ENCODE measurements around the gene KIAA0319L. TPM values are rescaled to one million over a fixed set of nuclear protein-coding genes. Genes with fewer than 3 reads are reported as not detected.

The KIAA0319L gene
- 50.3 and 61.7 TPM in 2 replicates for total RNA-seq

DNA sequence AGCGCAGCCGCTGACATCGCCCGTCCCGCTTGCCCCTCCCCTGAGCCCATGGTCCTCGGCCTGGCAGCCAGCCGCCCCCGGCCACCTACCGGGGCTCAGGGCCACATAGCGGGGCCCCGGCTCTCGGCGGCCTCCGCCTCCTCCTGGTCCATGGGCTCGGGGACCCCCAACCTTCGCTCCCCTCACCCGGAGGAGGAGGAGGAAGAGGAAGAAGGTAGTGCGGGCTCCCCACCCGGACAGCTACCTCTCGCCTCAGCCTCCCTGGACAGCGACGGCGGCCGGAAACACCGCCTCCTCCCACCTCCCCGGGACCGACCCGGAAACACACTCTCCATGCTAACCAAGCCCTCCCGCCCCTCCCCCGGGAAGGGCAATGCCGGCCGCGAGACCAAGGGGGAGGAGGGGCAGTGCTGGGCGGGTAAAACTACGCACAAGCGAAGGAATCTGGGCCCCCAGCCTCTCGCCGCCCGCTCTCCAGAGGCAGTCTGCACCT is at the start of gene KIAA0319L:
Gene KIAA0319L, minus strand, starts transcription at position 286 of the 493 bp plus-strand sequence. CDS start 2,912 bp downstream, outside the sequence.

DNA sequence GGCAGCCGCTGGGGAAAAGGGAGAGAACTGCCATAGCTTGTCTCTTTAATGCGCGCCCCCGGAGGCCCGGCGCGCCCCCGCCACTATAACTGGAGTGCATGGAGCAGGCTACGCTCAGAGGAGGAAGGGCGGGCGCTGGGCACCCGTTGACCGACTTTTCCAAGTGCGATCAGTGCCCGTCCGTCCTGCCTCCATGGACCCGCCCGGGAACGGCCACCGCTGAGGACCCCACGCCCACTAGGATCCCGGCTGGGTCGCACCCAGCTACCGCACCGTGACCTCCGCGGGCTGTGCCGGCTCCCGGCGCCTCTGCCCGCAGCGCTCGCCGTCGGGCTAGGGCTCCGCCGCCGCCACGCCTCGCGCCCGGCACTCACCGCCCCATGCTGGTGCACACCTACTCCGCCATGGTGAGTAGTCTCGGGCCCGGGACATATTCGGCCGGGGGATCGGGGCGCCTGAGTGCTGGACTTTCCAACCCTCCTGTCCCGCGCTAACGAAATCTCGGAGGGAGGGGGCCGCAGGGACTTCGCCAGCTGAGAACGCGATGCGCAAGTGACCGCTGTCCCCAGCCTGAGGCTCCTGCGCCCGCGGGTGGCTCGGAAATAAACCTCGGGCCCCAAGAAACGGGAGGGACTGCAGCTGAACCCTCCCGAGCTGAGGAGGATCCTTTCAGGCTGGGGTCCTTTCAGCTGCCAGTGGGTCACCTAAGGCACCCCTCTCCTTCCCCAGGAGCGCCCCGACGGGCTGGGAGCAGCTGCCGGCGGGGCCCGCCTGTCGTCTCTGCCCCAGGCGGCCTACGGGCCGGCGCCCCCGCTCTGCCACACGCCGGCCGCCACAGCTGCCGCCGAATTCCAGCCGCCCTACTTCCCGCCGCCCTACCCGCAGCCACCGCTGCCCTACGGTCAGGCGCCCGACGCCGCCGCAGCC is 16.3 kb upstream of the KIAA0319L start, which contains the start of gene TFAP2E:
Gene TFAP2E, plus strand, starts transcription at position 117 of the 927 bp plus-strand sequence. Its CDS starts 264 bp downstream, at position 381.

DNA sequence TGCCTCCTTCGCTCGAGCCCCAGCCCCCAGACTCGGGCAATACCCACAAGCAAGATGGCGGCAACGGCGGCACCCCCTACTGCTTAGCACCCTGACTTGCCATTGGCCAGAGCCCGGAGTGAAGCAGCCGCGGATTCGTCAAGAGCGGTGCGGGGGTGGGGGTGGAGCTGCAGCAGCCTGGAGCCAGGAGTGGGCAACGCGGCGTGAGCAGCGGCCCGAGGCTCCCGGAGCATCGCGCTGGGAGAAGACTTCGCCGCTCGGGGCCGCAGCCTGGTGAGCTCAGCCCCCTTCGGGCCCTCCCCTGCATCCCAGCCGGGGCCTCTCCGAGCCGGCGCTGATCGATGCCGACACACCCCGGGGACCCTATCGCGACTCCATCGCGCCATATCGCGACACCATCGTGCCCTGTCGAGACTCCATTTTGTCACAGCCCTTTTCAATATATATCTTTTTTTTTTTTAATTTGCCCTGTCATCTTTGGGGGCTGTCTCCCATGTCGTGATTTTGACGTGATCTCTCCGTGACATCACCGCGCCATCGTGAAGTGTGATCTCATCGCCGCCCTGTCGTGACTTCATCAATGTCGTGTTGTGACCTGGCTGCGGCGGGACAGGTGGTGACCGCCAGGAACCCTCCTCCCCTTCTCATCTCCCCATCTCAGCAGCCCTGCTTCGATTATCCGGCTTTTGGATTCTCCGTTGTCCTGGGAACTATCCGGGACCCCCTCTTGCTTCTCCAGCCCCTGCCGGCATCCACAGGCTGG is 589 bp upstream of the KIAA0319L start, which contains the start of gene NCDN:
Gene NCDN, plus strand, starts transcription at position 189 of the 763 bp plus-strand sequence. Its CDS starts 392 bp downstream, at position 581.

Other genes starting within 250 kb of the KIAA0319L start
- 9.9 and 10.4 TPM in 2 replicates for gene NCDN, start 396 bp upstream of the KIAA0319L start, total RNA-seq
- under 0.01 TPM in 1 of 2 replicates, not detected in the other for gene TFAP2E, start 15.9 kb upstream of the KIAA0319L start, total RNA-seq
- 23.4 and 28.0 TPM in 2 replicates for gene PSMB2, start 84.1 kb upstream of the KIAA0319L start, total RNA-seq
- 15.3 and 21.6 TPM in 2 replicates for gene C1orf216, start 161.5 kb upstream of the KIAA0319L start, total RNA-seq
- gene CLSPN, start 212.6 kb upstream of the KIAA0319L start, total RNA-seq, result 13.3 and 25.4 TPM in 2 replicates